Left ventricle myocardium inferior (tissue), 1 donor: ENCODE measurements around the gene TFAM. TPM values are rescaled to one million over a fixed set of nuclear protein-coding genes. Genes with fewer than 3 reads are reported as not detected.
"Not testable (repeated sequence)": the region's sequence is repeated elsewhere in the genome, so short reads cannot be mapped to it uniquely, and the experiment has no call there.

ENCODE experiments used
- DNase-seq: peaks from one replicate; pipeline ENCODE4 v3.0.0-alpha.2; 2020
- H3K27ac ChIP-seq: fragments of 200-600 bp; replicated peaks from 2 replicates; pipeline ENCODE4 v1.8.0; 2021
- H3K27me3 ChIP-seq: fragments of 200-600 bp; 2 replicates; pipeline ENCODE4 v1.8.0; 2021; ENCODE audit warnings: low read depth
- H3K36me3 ChIP-seq: fragments of 200-600 bp; 2 replicates; pipeline ENCODE4 v1.8.0; 2021
- H3K4me1 ChIP-seq: fragments of 200-600 bp; 2 replicates; pipeline ENCODE4 v1.8.0; 2021
- H3K4me3 ChIP-seq: fragments of 200-600 bp; 2 replicates; pipeline ENCODE4 v1.8.0; 2021; ENCODE audit warnings: mild to moderate bottlenecking, moderate library complexity
- H3K9me3 ChIP-seq: fragments of 200-600 bp; replicated peaks from 2 replicates; pipeline ENCODE4 v1.8.0; 2021
- CTCF ChIP-seq: fragments of 200-600 bp; IDR thresholded peaks from 2 replicates; pipeline ENCODE4 v1.8.0; 2021; ENCODE audit warnings: antibody characterized with exemption, mild to moderate bottlenecking, borderline replicate concordance
- intact Hi-C: fragments of 100-400 bp; cut with micrococcal nuclease; formaldehyde crosslinking; loops from one replicate; pipeline ENCODE4 v1.11.0; 2022
- total RNA-seq: library from RNA; stranded (reverse); fragmentation: NEBNext Ultra II Directional; extraction: Animal tissue kit (Norgen Biotek cat#: 25700); gene quantifications from one replicate; pipeline ENCODE4 v1.2.1, GENCODE V29; 2021
- donor health status: DM: no; HTN: yes; CAD: no; lungs with severe emphysema.

Gene TFAM
- total RNA-seq, 1 donor from 2014 or later = 29.8 TPM

- intact Hi-C loops = no loop called here
- Histone ChIP-seq H3K4me1 (no peaks in the 10 kb centered on the region), H3K9me3 (peaks cover 23% of the 10 kb centered on the region), H3K4me3 (no peak overlapping the region), H3K36me3 (no peaks in the 10 kb centered on the region), H3K27ac (no peak overlapping the region), H3K27me3 (peaks cover 20% of the 10 kb centered on the region)
- DNase-seq = no peak
- TF ChIP-seq CTCF = no peak
Measured at GRCh38 chr10:58415757-58416156, 30.5 kb downstream of the TFAM start.

- H3K36me3 ChIP-seq, H3K4me3 ChIP-seq, DNase-seq, H3K4me1 ChIP-seq, intact Hi-C loops, H3K27ac ChIP-seq: not testable (repeated sequence)
- Histone ChIP-seq H3K27me3 (peaks cover 20% of the 10 kb centered on the region), H3K9me3 (peaks cover 38% of the 10 kb centered on the region)
Measured at GRCh38 chr10:58417902-58418301, 32.7 kb downstream of the TFAM start.

GRCh38 chr10:58424176-58424575 lies 39.0 kb downstream of the TFAM start:
- no peak for TF ChIP-seq CTCF
- no peak overlapping the region for H3K27ac ChIP-seq
- H3K27me3 ChIP-seq = no peaks in the 10 kb centered on the region
- H3K9me3 ChIP-seq = peaks cover 41% of the 10 kb centered on the region
- DNase-seq = no peak
- H3K4me3 ChIP-seq = no peak overlapping the region
- H3K4me1 ChIP-seq = no peaks in the 10 kb centered on the region
- no peaks in the 10 kb centered on the region for H3K36me3 ChIP-seq
- intact Hi-C loops = no loop called here

- H3K9me3 ChIP-seq = peaks cover 12% of the 10 kb centered on the region
- H3K36me3 ChIP-seq, H3K4me3 ChIP-seq, H3K27ac ChIP-seq, intact Hi-C loops, H3K4me1 ChIP-seq, H3K27me3 ChIP-seq, DNase-seq: not testable (repeated sequence)
Measured at GRCh38 chr10:58428436-58428835, 43.2 kb downstream of the TFAM start.

GRCh38 chr10:58431903-58432302 lies 46.7 kb downstream of the TFAM start:
- Histone ChIP-seq H3K27me3 (peaks cover 6% of the 10 kb centered on the region), H3K4me1 (peaks cover 7% of the 10 kb centered on the region), H3K9me3 (no peaks in the 10 kb centered on the region), H3K4me3 (no peak overlapping the region), H3K36me3 (no peaks in the 10 kb centered on the region), H3K27ac (no peak overlapping the region)
- no peak for DNase-seq
- no peak for TF ChIP-seq CTCF
- intact Hi-C loops = no loop called here

- Histone ChIP-seq H3K27ac (no peak overlapping the region), H3K4me1 (peaks cover 7% of the 10 kb centered on the region), H3K27me3 (peaks cover 6% of the 10 kb centered on the region), H3K36me3 (no peaks in the 10 kb centered on the region), H3K4me3 (no peak overlapping the region), H3K9me3 (no peaks in the 10 kb centered on the region)
- DNase-seq = no peak
- intact Hi-C loops = no loop called here
- no peak for TF ChIP-seq CTCF
Measured at GRCh38 chr10:58433066-58433465, 47.9 kb downstream of the TFAM start.

- Histone ChIP-seq H3K36me3 (no peaks in the 10 kb centered on the region), H3K4me1 (peaks cover 7% of the 10 kb centered on the region), H3K9me3 (no peaks in the 10 kb centered on the region), H3K27me3 (peaks cover 6% of the 10 kb centered on the region), H3K4me3 (no peak overlapping the region), H3K27ac (no peak overlapping the region)
- intact Hi-C loops = no loop called here
- DNase-seq = no peak
- TF ChIP-seq CTCF = no peak
Measured at GRCh38 chr10:58433571-58433970, 48.4 kb downstream of the TFAM start.
